Ishikawa (cell line): ENCODE results near the gene PTPRU.

Experiments used
- CREB1 ChIP-seq: IDR thresholded peaks from 2 replicates; pipeline ENCODE4 v1.6.1; 2012; ENCODE audit warnings: low read depth
- EGR1 ChIP-seq: IDR thresholded peaks from 2 replicates; pipeline ENCODE4 v1.6.1; 2012
- EP300 ChIP-seq: IDR thresholded peaks from 2 replicates; pipeline ENCODE4 v1.6.1; 2012; ENCODE audit warnings: borderline replicate concordance
- FOXM1 ChIP-seq: IDR thresholded peaks from 2 replicates; pipeline ENCODE4 v1.6.1; 2012; ENCODE audit warnings: low read depth, borderline replicate concordance
- RAD21 ChIP-seq: IDR thresholded peaks from 2 replicates; pipeline ENCODE4 v1.6.1; 2012; ENCODE audit warnings: low read depth
- TAF1 ChIP-seq: IDR thresholded peaks from 2 replicates; pipeline ENCODE4 v1.6.1; 2012; ENCODE audit warnings: low read depth, mild to moderate bottlenecking
- TCF12 ChIP-seq: IDR thresholded peaks from 2 replicates; pipeline ENCODE4 v1.6.1; 2012; ENCODE audit warnings: low read depth
- TEAD4 ChIP-seq: IDR thresholded peaks from 2 replicates; pipeline ENCODE4 v1.6.1; 2012
- YY1 ChIP-seq: IDR thresholded peaks from 2 replicates; pipeline ENCODE4 v1.6.1; 2012; ENCODE audit warnings: low read depth
- ZBTB7A ChIP-seq: IDR thresholded peaks from 2 replicates; pipeline ENCODE4 v1.6.1; 2012; ENCODE audit warnings: low read depth
- TF ChIP-seq, protein P1 (sequence below): IDR thresholded peaks from 2 replicates; pipeline ENCODE4 v1.6.1; 2012; ENCODE audit warnings: low read depth, mild to moderate bottlenecking
- TF ChIP-seq, protein P2 (sequence below): IDR thresholded peaks from 2 replicates; pipeline ENCODE4 v1.6.1; 2012
- TF ChIP-seq, protein P3 (sequence below): IDR thresholded peaks from 2 replicates; pipeline ENCODE4 v1.6.1; 2012

DNA sequence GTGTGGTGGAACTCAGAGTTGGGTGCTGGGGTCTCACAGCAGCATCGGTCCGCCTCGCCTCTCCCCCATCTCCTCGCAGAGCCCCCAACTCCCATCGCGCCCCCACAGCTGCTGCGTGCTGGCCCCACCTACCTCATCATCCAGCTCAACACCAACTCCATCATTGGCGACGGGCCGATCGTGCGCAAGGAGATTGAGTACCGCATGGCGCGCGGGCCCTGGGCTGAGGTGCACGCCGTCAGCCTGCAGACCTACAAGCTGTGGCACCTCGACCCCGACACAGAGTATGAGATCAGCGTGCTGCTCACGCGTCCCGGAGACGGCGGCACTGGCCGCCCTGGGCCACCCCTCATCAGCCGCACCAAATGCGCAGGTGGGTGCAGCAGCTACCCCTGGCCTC is 24.2 kb downstream of the PTPRU start:
- TF ChIP-seq ZBTB7A (no peak), RAD21 (no peak), CREB1 (no peak), EP300 (no peak), TAF1 (no peak), FOXM1 (no peak), TCF12 (no peak), YY1 (no peak), EGR1 (no peak), TEAD4 (no peak)
- TF ChIP-seq, protein P1, sequence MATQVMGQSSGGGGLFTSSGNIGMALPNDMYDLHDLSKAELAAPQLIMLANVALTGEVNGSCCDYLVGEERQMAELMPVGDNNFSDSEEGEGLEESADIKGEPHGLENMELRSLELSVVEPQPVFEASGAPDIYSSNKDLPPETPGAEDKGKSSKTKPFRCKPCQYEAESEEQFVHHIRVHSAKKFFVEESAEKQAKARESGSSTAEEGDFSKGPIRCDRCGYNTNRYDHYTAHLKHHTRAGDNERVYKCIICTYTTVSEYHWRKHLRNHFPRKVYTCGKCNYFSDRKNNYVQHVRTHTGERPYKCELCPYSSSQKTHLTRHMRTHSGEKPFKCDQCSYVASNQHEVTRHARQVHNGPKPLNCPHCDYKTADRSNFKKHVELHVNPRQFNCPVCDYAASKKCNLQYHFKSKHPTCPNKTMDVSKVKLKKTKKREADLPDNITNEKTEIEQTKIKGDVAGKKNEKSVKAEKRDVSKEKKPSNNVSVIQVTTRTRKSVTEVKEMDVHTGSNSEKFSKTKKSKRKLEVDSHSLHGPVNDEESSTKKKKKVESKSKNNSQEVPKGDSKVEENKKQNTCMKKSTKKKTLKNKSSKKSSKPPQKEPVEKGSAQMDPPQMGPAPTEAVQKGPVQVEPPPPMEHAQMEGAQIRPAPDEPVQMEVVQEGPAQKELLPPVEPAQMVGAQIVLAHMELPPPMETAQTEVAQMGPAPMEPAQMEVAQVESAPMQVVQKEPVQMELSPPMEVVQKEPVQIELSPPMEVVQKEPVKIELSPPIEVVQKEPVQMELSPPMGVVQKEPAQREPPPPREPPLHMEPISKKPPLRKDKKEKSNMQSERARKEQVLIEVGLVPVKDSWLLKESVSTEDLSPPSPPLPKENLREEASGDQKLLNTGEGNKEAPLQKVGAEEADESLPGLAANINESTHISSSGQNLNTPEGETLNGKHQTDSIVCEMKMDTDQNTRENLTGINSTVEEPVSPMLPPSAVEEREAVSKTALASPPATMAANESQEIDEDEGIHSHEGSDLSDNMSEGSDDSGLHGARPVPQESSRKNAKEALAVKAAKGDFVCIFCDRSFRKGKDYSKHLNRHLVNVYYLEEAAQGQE = no peak
- TF ChIP-seq, protein P2, sequence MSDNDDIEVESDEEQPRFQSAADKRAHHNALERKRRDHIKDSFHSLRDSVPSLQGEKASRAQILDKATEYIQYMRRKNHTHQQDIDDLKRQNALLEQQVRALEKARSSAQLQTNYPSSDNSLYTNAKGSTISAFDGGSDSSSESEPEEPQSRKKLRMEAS = no peak
- TF ChIP-seq, protein P3, sequence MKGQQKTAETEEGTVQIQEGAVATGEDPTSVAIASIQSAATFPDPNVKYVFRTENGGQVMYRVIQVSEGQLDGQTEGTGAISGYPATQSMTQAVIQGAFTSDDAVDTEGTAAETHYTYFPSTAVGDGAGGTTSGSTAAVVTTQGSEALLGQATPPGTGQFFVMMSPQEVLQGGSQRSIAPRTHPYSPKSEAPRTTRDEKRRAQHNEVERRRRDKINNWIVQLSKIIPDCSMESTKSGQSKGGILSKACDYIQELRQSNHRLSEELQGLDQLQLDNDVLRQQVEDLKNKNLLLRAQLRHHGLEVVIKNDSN = no peak
